Right cardiac atrium (tissue), 5 donors: ENCODE results near the gene FSTL1. TPM values are rescaled to one million over a fixed set of nuclear protein-coding genes. Genes with fewer than 3 reads are reported as not detected.
"Not testable (repeated sequence)": the region's sequence is repeated elsewhere in the genome, so short reads cannot be mapped to it uniquely, and the experiment has no call there.

Experiments used
- ATAC-seq, 2 donors: fragments of 200-7000 bp; cut with Tn5 transposase; one replicate each; pipeline versions ENCODE4 v1.8.0 to v1.9.1; 2020; ENCODE audit warnings: moderate library complexity in 2 of 2, mild to moderate bottlenecking in 1 of 2
- DNase-seq, 3 donors: peaks; one replicate each; pipeline ENCODE4 v3.0.0-alpha.2; 2020
- H3K27ac ChIP-seq: one replicate; pipeline ENCODE4 v1.5.1; 2013; ENCODE audit warnings: mild to moderate bottlenecking, low read length, control low read depth, moderate library complexity
- H3K27me3 ChIP-seq: one replicate; pipeline ENCODE4 v1.6.1; 2013; ENCODE audit not compliant: control insufficient read depth, insufficient read depth
- H3K4me1 ChIP-seq: one replicate; pipeline ENCODE4 v1.6.1; 2013; ENCODE audit warnings: low read length; ENCODE audit not compliant: control insufficient read depth, insufficient read depth
- H3K4me3 ChIP-seq: one replicate; pipeline ENCODE4 v1.5.1; 2013; ENCODE audit warnings: low read length, control low read depth
- H3K9me3 ChIP-seq: one replicate; pipeline ENCODE4 v1.6.1; 2013; ENCODE audit warnings: low read length; ENCODE audit not compliant: control insufficient read depth
- WGBS: extraction: QIAGEN DNeasy Blood & Tissue Kit; methylation state at CpG from one replicate; pipeline ENCODE4 v1.1.7; 2013; 5-methylcytosine and 5-hydroxymethylcytosine counted together
- intact Hi-C, 4 donors: fragments of 100-400 bp; cut with DNase I; formaldehyde crosslinking; loops; one replicate each; pipeline versions ENCODE4 v1.11.0 to v1.14.0; 2022 to 2023
- polyA plus RNA-seq: library from polyadenylated mRNA; stranded (reverse); fragments of 200-250 nt; gene quantifications from one replicate; pipeline ENCODE4 v1.2.3, GENCODE V29; 2013
- total RNA-seq, 4 donors: library from RNA; stranded (reverse); fragmentation: NEBNext Ultra II Directional; extraction: Animal tissue kit (Norgen Biotek cat#: 25700); gene quantifications; one replicate each; pipeline ENCODE4 v1.2.1, GENCODE V29; 2021
- donor health status: healthy with polysubstance abuse.
- donor health status: DM: no; HTN: yes; CAD: no.
- donor health status: DM: no; HTN: no; CAD: no.
- donor health status: DM: no; HTN: yes; CAD: no; lungs with severe emphysema.
- donor health status: DM: yes; HTN: yes; CAD: no.

FSTL1 gene
- total and polyA plus RNA-seq, 5 donors: 134 to 735 (median 439) TPM

- no peaks in the 10 kb centered on the region for H3K9me3 ChIP-seq
- DNase-seq (no peak), ATAC-seq (no peak)
- H3K4me1 ChIP-seq: no peaks in the 10 kb centered on the region
- no peak overlapping the region for H3K27ac ChIP-seq
- no peaks in the 10 kb centered on the region for H3K27me3 ChIP-seq
- WGBS: 92% methylated on average over 2 of the region's 2 CpGs
- intact Hi-C loops: no loop called here
- no peak overlapping the region for H3K4me3 ChIP-seq
Measured at GRCh38 chr3:120393761-120394160, 57.0 kb downstream of the FSTL1 start.

GRCh38 chr3:120393243-120393642 lies 57.5 kb downstream of the FSTL1 start:
- no peaks in the 10 kb centered on the region for H3K9me3 ChIP-seq
- H3K4me1 ChIP-seq: no peaks in the 10 kb centered on the region
- H3K27ac ChIP-seq: no peak overlapping the region
- H3K27me3 ChIP-seq: no peaks in the 10 kb centered on the region
- 54% methylated on average over 4 of the region's 4 CpGs for WGBS
- ATAC-seq (peak; percentile 8 to 34), DNase-seq (no peak)
- intact Hi-C loops: no loop called here
- no peak overlapping the region for H3K4me3 ChIP-seq

DNA sequence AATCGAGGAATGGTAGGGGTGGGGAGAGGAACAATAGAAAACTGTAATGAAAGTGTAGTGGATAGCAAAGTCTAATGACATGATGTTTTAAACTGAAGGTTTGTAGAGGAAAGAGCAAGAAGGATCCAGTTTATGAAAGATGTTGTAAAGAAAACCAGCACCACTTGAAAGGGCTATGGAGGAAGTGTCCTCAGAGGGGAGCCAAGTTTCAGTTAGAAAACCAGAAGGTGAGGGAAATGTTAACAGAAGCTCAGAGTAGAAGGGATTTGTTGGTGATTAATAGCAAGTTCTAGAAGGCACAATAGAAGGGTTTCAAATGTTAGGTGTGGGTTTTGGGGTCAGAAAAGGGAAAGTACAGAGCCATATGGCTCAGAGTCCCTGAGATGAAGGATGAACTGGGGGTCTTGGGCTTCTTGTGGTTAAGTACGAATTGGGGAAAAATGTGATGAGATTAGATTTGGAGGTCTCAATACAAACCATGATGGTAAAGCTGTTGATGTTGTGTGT lies 67.8 kb downstream of the FSTL1 start:
- Histone ChIP-seq H3K4me3 (no peak overlapping the region), H3K9me3 (no peaks in the 10 kb centered on the region), H3K27me3 (no peaks in the 10 kb centered on the region), H3K27ac (no peak overlapping the region), H3K4me1 (no peaks in the 10 kb centered on the region)
- WGBS: 82% methylated on average over 2 of the region's 2 CpGs
- ATAC-seq (no peak), DNase-seq (no peak)
- intact Hi-C loops: no loop called here

DNA sequence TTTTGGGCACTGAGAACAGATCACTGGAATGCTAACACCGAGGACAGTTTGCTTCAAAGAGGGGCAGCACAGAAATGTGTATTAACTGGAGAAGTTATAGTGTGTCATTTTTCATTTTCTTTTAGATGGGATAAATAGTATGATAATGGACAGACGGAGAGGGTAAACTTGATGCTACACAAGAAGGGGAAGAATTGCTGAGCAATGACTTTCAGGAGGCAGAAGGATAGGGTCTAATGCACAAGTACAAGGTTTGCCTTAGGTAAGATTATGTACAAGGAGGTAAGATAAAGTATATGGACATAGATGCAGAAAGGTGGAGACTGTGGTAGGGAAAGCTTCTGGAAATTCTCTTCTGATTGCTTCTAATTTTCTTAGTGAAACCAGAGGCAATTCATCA lies 69.3 kb downstream of the FSTL1 start:
- Histone ChIP-seq H3K4me1 (no peaks in the 10 kb centered on the region), H3K27me3 (no peaks in the 10 kb centered on the region), H3K27ac (no peak overlapping the region), H3K9me3 (no peaks in the 10 kb centered on the region), H3K4me3 (no peak overlapping the region)
- no peak for DNase-seq
- no peak for ATAC-seq
- intact Hi-C loops: no loop called here
- 86% methylated on average over 2 of the region's 2 CpGs for WGBS

DNA sequence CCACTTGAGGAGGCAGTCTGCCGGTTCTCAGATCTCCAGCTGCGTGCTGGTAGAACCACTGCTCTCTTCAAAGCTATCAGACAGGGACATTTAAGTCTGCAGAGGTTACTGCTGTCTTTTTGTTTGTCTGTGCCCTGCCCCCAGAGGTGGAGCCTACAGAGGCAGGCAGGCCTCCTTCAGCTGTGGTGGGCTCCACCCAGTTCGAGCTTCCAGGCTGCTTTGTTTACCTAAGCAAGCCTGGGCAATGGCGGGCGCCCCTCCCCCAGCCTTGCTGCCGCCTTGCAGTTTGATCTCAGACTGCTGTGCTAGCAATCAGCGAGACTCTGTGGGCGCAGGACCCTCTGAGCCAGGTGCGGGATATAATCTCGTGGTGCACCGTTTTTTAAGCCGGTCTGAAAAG lies 72.8 kb downstream of the FSTL1 start:
- H3K4me1 ChIP-seq, intact Hi-C loops, DNase-seq, H3K27ac ChIP-seq, ATAC-seq, H3K27me3 ChIP-seq, H3K4me3 ChIP-seq, H3K9me3 ChIP-seq: not testable (repeated sequence)
- WGBS: 76% methylated on average over 12 of the region's 12 CpGs

GRCh38 chr3:120370463-120370862 lies 80.3 kb downstream of the FSTL1 start:
- DNase-seq (no peak), ATAC-seq (no peak)
- Histone ChIP-seq H3K27ac (no peak overlapping the region), H3K4me3 (no peak overlapping the region), H3K27me3 (no peaks in the 10 kb centered on the region), H3K4me1 (no peaks in the 10 kb centered on the region), H3K9me3 (no peaks in the 10 kb centered on the region)
- intact Hi-C loops: no loop called here

DNA sequence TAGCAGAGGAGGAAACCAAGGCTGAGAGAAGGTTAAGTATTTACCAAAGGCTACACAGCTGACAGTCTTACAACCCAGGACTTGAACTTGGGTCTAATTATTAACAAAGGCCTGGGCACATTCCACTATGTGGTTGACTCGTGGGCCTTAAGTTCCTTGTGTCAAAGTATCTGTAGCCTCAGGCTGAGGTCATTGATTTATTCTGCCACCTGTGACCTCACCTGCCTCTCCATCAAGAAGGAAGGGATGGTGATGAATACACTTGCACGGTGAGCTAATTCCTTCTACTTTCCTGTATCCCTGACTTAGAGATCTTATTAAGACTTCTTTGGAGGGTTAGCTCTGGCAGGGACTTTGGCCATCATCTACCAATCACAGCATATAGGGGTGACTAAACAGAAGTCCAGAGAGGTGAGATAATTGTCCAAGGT lies 81.7 kb downstream of the FSTL1 start:
- intact Hi-C loops: no loop called here
- Histone ChIP-seq H3K27ac (no peak overlapping the region), H3K4me1 (no peaks in the 10 kb centered on the region), H3K9me3 (no peaks in the 10 kb centered on the region), H3K4me3 (no peak overlapping the region), H3K27me3 (no peaks in the 10 kb centered on the region)
- ATAC-seq (no peak), DNase-seq (no peak)
- 69% methylated on average over 2 of the region's 2 CpGs for WGBS

- Histone ChIP-seq H3K4me1 (no peaks in the 10 kb centered on the region), H3K4me3 (no peak overlapping the region)
Measured at GRCh38 chr3:120368172-120368571, 82.6 kb downstream of the FSTL1 start.

DNA sequence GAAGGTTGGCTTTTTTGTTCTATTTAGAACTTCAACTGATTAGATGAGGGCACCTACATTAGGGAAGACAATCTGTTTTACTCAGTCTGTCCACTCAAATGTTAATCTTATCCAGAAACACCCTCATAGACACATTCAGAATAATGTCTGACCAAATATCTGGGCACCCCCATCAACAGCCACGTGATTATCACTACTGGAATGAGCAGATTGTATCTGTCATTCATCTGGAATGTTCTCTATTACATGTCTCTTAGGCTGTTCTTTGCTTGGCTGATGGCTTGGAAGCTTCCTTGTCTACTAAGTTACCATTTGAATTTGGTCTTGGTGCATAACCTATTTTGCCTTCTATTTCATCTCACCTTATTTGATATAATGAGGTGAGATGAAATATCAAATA lies 86.0 kb downstream of the FSTL1 start:
- H3K4me3 ChIP-seq: no peak overlapping the region
- H3K4me1 ChIP-seq: no peaks in the 10 kb centered on the region
- no peaks in the 10 kb centered on the region for H3K9me3 ChIP-seq
- WGBS: 11% methylated on average over 1 of the region's 1 CpG
- intact Hi-C loops: no loop called here
- ATAC-seq: no peak
- H3K27ac ChIP-seq: no peak overlapping the region
- no peak for DNase-seq
- H3K27me3 ChIP-seq: no peaks in the 10 kb centered on the region

More at GRCh38 chr3:120368172-120368571, 82.6 kb downstream of the FSTL1 start:
- Histone ChIP-seq H3K27me3 (no peaks in the 10 kb centered on the region), H3K27ac (no peak overlapping the region), H3K9me3 (no peaks in the 10 kb centered on the region)
- DNase-seq (no peak), ATAC-seq (no peak)
- 74% methylated on average over 3 of the region's 3 CpGs for WGBS
- intact Hi-C loops: no loop called here

DNA sequence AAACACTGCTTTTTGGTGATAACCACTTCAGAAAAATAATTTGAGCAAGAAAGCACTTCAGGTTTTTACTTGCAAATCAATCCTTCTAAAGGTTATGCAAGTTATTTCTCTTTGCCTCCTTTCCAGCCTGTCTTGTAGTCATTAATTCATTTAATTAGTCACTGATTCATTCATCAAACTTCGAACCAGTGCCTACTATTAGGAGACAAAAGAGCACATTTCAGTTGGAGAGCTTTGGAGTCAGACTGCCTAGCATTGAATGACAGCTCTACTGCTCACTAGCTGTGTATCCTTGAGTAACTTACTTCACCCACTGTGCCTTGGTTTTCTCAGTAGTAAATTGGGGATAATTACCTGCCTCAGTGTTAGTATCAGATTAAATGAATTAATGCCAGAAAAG lies 86.7 kb downstream of the FSTL1 start:
- no peaks in the 10 kb centered on the region for H3K9me3 ChIP-seq
- ATAC-seq (no peak), DNase-seq (no peak)
- intact Hi-C loops: no loop called here
- H3K27ac ChIP-seq: no peak overlapping the region
- no peaks in the 10 kb centered on the region for H3K4me1 ChIP-seq
- no peak overlapping the region for H3K4me3 ChIP-seq
- H3K27me3 ChIP-seq: no peaks in the 10 kb centered on the region
- WGBS: 81% methylated on average over 1 of the region's 1 CpG

DNA sequence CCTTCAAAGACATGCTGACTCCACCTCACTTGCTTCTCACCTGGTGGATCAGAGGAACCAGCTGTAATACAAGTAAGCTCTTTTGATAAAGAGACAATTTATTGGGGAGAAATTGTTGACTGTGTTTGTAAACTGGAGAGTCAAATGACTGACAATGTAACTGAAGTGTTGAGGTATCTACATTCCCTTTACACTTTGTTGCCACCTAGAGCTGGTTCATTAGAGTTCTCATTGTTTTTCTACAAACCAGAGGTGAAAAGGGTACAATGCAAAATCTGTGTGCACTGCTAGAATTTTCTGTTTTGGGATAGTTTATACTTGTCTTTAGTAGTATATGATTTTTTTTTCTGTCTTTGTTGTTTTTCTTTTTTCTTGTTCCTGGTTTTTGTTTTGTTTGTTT lies 93.0 kb downstream of the FSTL1 start:
- H3K27ac ChIP-seq: no peak overlapping the region
- no peaks in the 10 kb centered on the region for H3K4me1 ChIP-seq
- DNase-seq (no peak), ATAC-seq (no peak)
- intact Hi-C loops: no loop called here
- H3K27me3 ChIP-seq: no peaks in the 10 kb centered on the region
- no peaks in the 10 kb centered on the region for H3K9me3 ChIP-seq
- no peak overlapping the region for H3K4me3 ChIP-seq

DNA sequence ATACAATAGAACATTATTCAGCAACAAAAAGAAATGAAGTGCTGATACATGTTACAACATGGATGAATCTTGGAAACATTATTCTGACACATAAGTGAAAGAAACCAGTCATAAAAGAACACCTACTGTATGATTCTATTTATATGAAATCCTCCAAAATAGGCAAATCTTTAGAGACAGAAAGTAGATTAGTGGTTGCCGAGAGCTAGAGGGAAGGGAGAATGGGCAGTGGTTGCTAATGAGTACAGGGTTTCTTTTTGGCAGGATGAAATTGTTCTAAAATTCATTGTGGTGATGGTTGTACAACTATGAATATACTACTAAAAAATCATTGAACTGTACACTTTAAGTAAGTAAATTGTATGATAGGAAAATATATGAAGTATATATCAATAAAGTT lies 95.3 kb downstream of the FSTL1 start:
- 76% methylated on average over 1 of the region's 1 CpG for WGBS
- H3K4me3 ChIP-seq: no peak overlapping the region
- H3K27ac ChIP-seq: no peak overlapping the region
- H3K4me1 ChIP-seq: no peaks in the 10 kb centered on the region
- ATAC-seq: no peak
- H3K27me3 ChIP-seq: no peaks in the 10 kb centered on the region
- no peak for DNase-seq
- H3K9me3 ChIP-seq: no peaks in the 10 kb centered on the region
- intact Hi-C loops: no loop called here
